K562 (cell line): ENCODE measurements around the gene PCK2. TPM values are rescaled to one million over a fixed set of nuclear protein-coding genes. Genes with fewer than 3 reads are reported as not detected.

ENCODE experiments used
- ATAC-seq: fragments of 200-7000 bp; cut with Tn5 transposase; 3 replicates; pipeline ENCODE4 v1.9.1; 2020; ENCODE audit warnings: moderate library complexity
- BruUV-seq: library from RNA; stranded (reverse); fragments of 400-500 nt; replicated peaks from 2 replicates; lab custom pipeline; 2021; lab: Mats Ljungman, UMichigan
- CTCF ChIA-PET: fragments of 300-600 bp; formaldehyde crosslinking; extraction: SDS; loops from one replicate; lab custom pipeline; 2021; ENCODE audit warnings: low intra/inter-chr PET ratio; lab: Yijun Ruan, JAX
- POLR2A ChIA-PET: fragments of 300-600, 350-650 bp; sonication (Branson Sonifier 250); formaldehyde crosslinking; extraction: SDS; loops from one replicate; lab custom pipeline; 2021; ENCODE audit warnings: antibody characterized with exemption, inconsistent platforms; lab: Yijun Ruan, JAX
- DNase-seq, 4 experiments: peaks; one replicate each; pipeline versions ENCODE4 v3.0.0 to v3.0.0-alpha.2; 2011 to 2018; ENCODE audit warnings: low spot score in 3 of 4, mixed read lengths in 3 of 4; ENCODE audit errors: extremely low read depth in 1 of 4
- FAIRE-seq: peaks from 2 replicates; lab custom pipeline; 2011; peaks lifted over from hg19 to GRCh38; lab: Jason Lieb, UNC
- H2AFZ ChIP-seq: 2 replicates; pipeline ENCODE4 v1.6.0; 2011; ENCODE audit warnings: low read depth, low read length, control low read depth, inconsistent platforms
- H3K27ac ChIP-seq: fragments of 200-600 bp; 3 replicates; pipeline ENCODE4 v1.8.0; 2011; ENCODE audit warnings: low read depth, mild to moderate bottlenecking, control low read depth, inconsistent platforms, low read length, moderate library complexity, mixed read lengths; ENCODE audit errors: extremely low read depth
- H3K27me3 ChIP-seq, 2 experiments: fragments of 300-600 bp in 1 of 2; 2 replicates in 1 of 2; 3 replicates in 1 of 2; pipeline versions ENCODE4 v1.6.0 to v1.8.0; 2011; ENCODE audit warnings: inconsistent platforms in 2 of 2, low read length in 2 of 2, mild to moderate bottlenecking in 1 of 2, mixed read lengths in 1 of 2, moderate library complexity in 1 of 2; ENCODE audit not compliant: control insufficient read depth in 2 of 2, insufficient read depth in 2 of 2
- H3K36me3 ChIP-seq: fragments of 300-600 bp; 3 replicates; pipeline ENCODE4 v1.8.0; 2011; ENCODE audit warnings: mild to moderate bottlenecking, low read length, inconsistent platforms; ENCODE audit not compliant: control insufficient read depth, insufficient read depth
- H3K4me1 ChIP-seq, 2 experiments: fragments of 200-600 bp in 1 of 2; replicated peaks in 1 of 2; 2 replicates in 1 of 2; 3 replicates in 1 of 2; pipeline versions ENCODE4 v1.5.1 to v1.8.0; 2011; ENCODE audit warnings: inconsistent platforms in 2 of 2, low read length in 2 of 2, mild to moderate bottlenecking in 1 of 2, mixed read lengths in 1 of 2, moderate library complexity in 1 of 2; ENCODE audit not compliant: control insufficient read depth in 2 of 2, insufficient read depth in 2 of 2
- H3K4me2 ChIP-seq: 2 replicates; pipeline ENCODE4 v1.6.1; 2011; ENCODE audit warnings: low read length, control low read depth, inconsistent platforms, mixed read lengths; ENCODE audit not compliant: insufficient read depth
- H3K4me3 ChIP-seq: fragments of 200-600 bp; sonication (generic), shearing (Covaris generic); 2 replicates; pipeline ENCODE4 v1.5.1; 2016; ENCODE audit warnings: control low read depth, inconsistent platforms
- H3K79me2 ChIP-seq: fragments of 200-600 bp; 3 replicates; pipeline ENCODE4 v1.8.0; 2011; ENCODE audit warnings: low read length, inconsistent platforms; ENCODE audit not compliant: control insufficient read depth, insufficient read depth
- H3K9ac ChIP-seq, 2 experiments: 2 replicates each; pipeline versions ENCODE4 v1.6.0 to v1.6.1; 2011; ENCODE audit warnings: low read depth in 2 of 2, low read length in 2 of 2, control low read depth in 1 of 2, inconsistent platforms in 1 of 2, mild to moderate bottlenecking in 1 of 2, mixed read lengths in 1 of 2; ENCODE audit not compliant: insufficient read depth in 1 of 2
- H3K9me1 ChIP-seq: one replicate; pipeline ENCODE4 v1.6.0; 2011; ENCODE audit warnings: inconsistent platforms, mild to moderate bottlenecking, low read length, moderate library complexity; ENCODE audit not compliant: control insufficient read depth, insufficient read depth
- H3K9me3 ChIP-seq: replicated peaks from 2 replicates; pipeline ENCODE4 v1.5.1; 2011; ENCODE audit warnings: low read depth, low read length, inconsistent platforms; ENCODE audit not compliant: control insufficient read depth, insufficient read depth
- H4K20me1 ChIP-seq: replicated peaks from 2 replicates; pipeline ENCODE4 v1.6.1; 2011; ENCODE audit warnings: low read length, inconsistent platforms, mixed read lengths; ENCODE audit not compliant: control insufficient read depth, insufficient read depth
- RBFOX2 ChIP-seq: fragments of 200-400 bp; formaldehyde crosslinking; IDR thresholded peaks from 2 replicates; pipeline ENCODE4 v1.6.1; 2017; ENCODE audit warnings: low read depth, mild to moderate bottlenecking, low read length, moderate library complexity
- SNRNP70 ChIP-seq: fragments of 200-400 bp; formaldehyde crosslinking; optimal IDR thresholded peaks from 2 replicates; pipeline ENCODE3; 2017; ENCODE audit warnings: low read depth, low read length
- ZBTB12 ChIP-seq: fragments of 250-450 bp; sonication (Bioruptor Pico); IDR thresholded peaks from 2 replicates; pipeline ENCODE4 v1.4.0; 2020
- ZNF830 ChIP-seq: fragments of 250-450 bp; sonication (Bioruptor Pico); IDR thresholded peaks from 2 replicates; pipeline ENCODE4 v1.5.0; 2021; ENCODE audit warnings: mild to moderate bottlenecking
- WGBS: fragments of 100-300 bp; shearing (Covaris generic); methylation state at CpG from one replicate; pipeline ENCODE4 v1.1.6; 2016; ENCODE audit warnings: low coverage, mixed read lengths; ENCODE audit not compliant: insufficient coverage; ENCODE audit errors: missing lambda C conversion rate; 5-methylcytosine and 5-hydroxymethylcytosine counted together
- in situ Hi-C: fragments of 300-500 bp; cut with MboI; formaldehyde crosslinking; loops from 4 replicates; pipeline ENCODE4 v1.15.0; 2018; ENCODE audit warnings: inconsistent platforms, mixed read lengths
- intact Hi-C: fragments of 100-400 bp; cut with micrococcal nuclease; formaldehyde crosslinking; loops from 2 replicates; pipeline ENCODE4 v1.14.2; 2022
- polyA plus RNA-seq, 8 experiments: library from polyadenylated mRNA; depleted of rRNA in 4 of 8; stranded (reverse) in 5 of 8; unstranded in 3 of 8; fragments of >200 nt; fragmentation: Nextera tagmentation in 2 of 8; fragmentation: Illumina TruSeq in 1 of 8; extraction: Ambion mirVana in 2 of 8; extraction: Trizol in 1 of 8; gene quantifications; 2 replicates each; pipeline versions ENCODE4 v1.2.1 to v1.2.3, GENCODE V29; 2011 to 2014; ENCODE audit warnings: inconsistent platforms in 1 of 8, missing spikeins in 1 of 8
- total RNA-seq, 7 experiments: library from RNA; depleted of rRNA in 6 of 7; stranded (reverse); fragments of >200 nt in 6 of 7; fragmentation: Illumina TruSeq in 2 of 7; extraction: Trizol in 2 of 7; gene quantifications; 2 replicates each; pipeline versions ENCODE4 v1.2.1 to v1.2.3, GENCODE V29; 2011 to 2021; ENCODE audit warnings: low replicate concordance in 1 of 7

The PCK2 gene
- total and polyA plus RNA-seq, 9 of the 15 experiments (the other 6 are each of a cell fraction or from before 2014, with no cell fraction given): 3.3 to 60.9 (median 30.4) TPM

GRCh38 chr14:24149302-24149969 lies 55.3 kb downstream of the PCK2 start (continued):
- TF ChIP-seq ZBTB12: no peak
- no peak for TF ChIP-seq ZNF830 (CRISPR knock-in tag)

GRCh38 chr14:24150061-24150460 lies 56.0 kb downstream of the PCK2 start:
- ChIA-PET POLR2A (interaction anchor here (0.5 to 1.2 kb wide), 2 partner anchors 9 to 13 kb away, joined by 4 read pairs; partner anchors contain the start of gene EMC9), CTCF (no interaction called here)

More at GRCh38 chr14:24150061-24150460, 56.0 kb downstream of the PCK2 start:
- FAIRE-seq (no peak), DNase-seq (no peak), ATAC-seq (no peak)
- Histone ChIP-seq H3K27ac (no peak overlapping the region), H3K9me1 (peaks cover 5% of the 10 kb centered on the region), H3K9ac (peak overlapping the region in 1 of 2 experiments; percentile 50; a peak in 1 of 4 replicates), H3K4me1 (peaks cover 12 to 33% of the 10 kb centered on the region in 2 experiments; a peak in 4 of 5 replicates), H3K27me3 (no peaks in the 10 kb centered on the region), H3K4me3 (no peak overlapping the region), H3K36me3 (peaks cover 49% of the 10 kb centered on the region; the same call in 2 of the 3 replicates), H2AFZ (no peak overlapping the region), H3K4me2 (no peak overlapping the region), H3K9me3 (no peaks in the 10 kb centered on the region), H4K20me1 (no peaks in the 10 kb centered on the region), H3K79me2 (peaks cover 28% of the 10 kb centered on the region)
- no TSS peak for BruUV-seq
- no peak for TF ChIP-seq SNRNP70
- 0 out of 2 replicates have a peak, but pooled peaks have one; percentile 25 for TF ChIP-seq RBFOX2
- in situ Hi-C loops: no loop called here
- intact Hi-C loops: no loop called here
- WGBS: 100% methylated on average over 5 of the region's 9 CpGs
